Kidney glomerular epithelial cell (primary cell): ENCODE data around the gene ARHGEF37.

ENCODE experiments used
- DNase-seq: peaks from one replicate; lab custom pipeline; 2025; lab: John Stamatoyannopoulos, UW

ARHGEF37 gene

GRCh38 chr5:149629421-149629820 lies 48.1 kb downstream of the ARHGEF37 start:
- no peak for DNase-seq

- no peak for DNase-seq
Observed at GRCh38 chr5:149630337-149630736, 49.0 kb downstream of the ARHGEF37 start.

GRCh38 chr5:149631506-149631905 lies 50.2 kb downstream of the ARHGEF37 start:
- no peak for DNase-seq

- DNase-seq = peak; percentile 90
Observed at GRCh38 chr5:149632311-149633251, 51.3 kb downstream of the ARHGEF37 start.

GRCh38 chr5:149633476-149634350 lies 52.4 kb downstream of the ARHGEF37 start:
- no peak for DNase-seq

GRCh38 chr5:149635394-149635793 lies 54.1 kb downstream of the ARHGEF37 start:
- DNase-seq = no peak

- DNase-seq = no peak
Observed at GRCh38 chr5:149636191-149636860, 55.0 kb downstream of the ARHGEF37 start.

- peak; percentile 59 for DNase-seq
Observed at GRCh38 chr5:149636861-149637246, 55.6 kb downstream of the ARHGEF37 start.

- DNase-seq = no peak
Observed at GRCh38 chr5:149638136-149638535, 56.8 kb downstream of the ARHGEF37 start.

GRCh38 chr5:149638546-149639241 lies 57.4 kb downstream of the ARHGEF37 start:
- no peak for DNase-seq

GRCh38 chr5:149639737-149640136 lies 58.4 kb downstream of the ARHGEF37 start:
- DNase-seq = no peak

- DNase-seq = no peak
Observed at GRCh38 chr5:149640350-149640999, 59.2 kb downstream of the ARHGEF37 start.

- peak; percentile 58 for DNase-seq
Observed at GRCh38 chr5:149641000-149641576, 59.8 kb downstream of the ARHGEF37 start.

- no peak for DNase-seq
Observed at GRCh38 chr5:149641600-149641999, 60.3 kb downstream of the ARHGEF37 start.

- no peak for DNase-seq
Observed at GRCh38 chr5:149643781-149644180, 62.5 kb downstream of the ARHGEF37 start.

GRCh38 chr5:149644629-149645028 lies 63.3 kb downstream of the ARHGEF37 start:
- no peak for DNase-seq

- no peak for DNase-seq
Observed at GRCh38 chr5:149645236-149645635, 63.9 kb downstream of the ARHGEF37 start.

GRCh38 chr5:149645725-149646124 lies 64.4 kb downstream of the ARHGEF37 start:
- no peak for DNase-seq

GRCh38 chr5:149646564-149646963 lies 65.3 kb downstream of the ARHGEF37 start:
- DNase-seq = no peak

GRCh38 chr5:149647334-149647733 lies 66.0 kb downstream of the ARHGEF37 start:
- DNase-seq = no peak
